ENCODE data around the gene GNG7. TPM values are rescaled to one million over a fixed set of nuclear protein-coding genes. Genes with fewer than 3 reads are reported as not detected.

The GNG7 gene
- total RNA-seq, 2 donors from 2014 or later, result 12.3 to 12.4 TPM

GRCh38 chr19:2631213-2631821 lies 71.2 kb downstream of the GNG7 start:
- Histone ChIP-seq H3K4me3 (ENCODE audit: low read length) (no peak overlapping the region), H3K36me3 (ENCODE audit: control insufficient read depth, insufficient read depth, low read length) (no peaks in the 10 kb centered on the region), H3K9ac (ENCODE audit: extremely low read depth, low read length, poor library complexity, severe bottlenecking) (no peak overlapping the region), H3K9me3 (ENCODE audit: control insufficient read depth, low read length) (peaks cover 23% of the 10 kb centered on the region), H3K27ac (ENCODE audit: low read depth, low read length) (no peak overlapping the region), H3K4me1 (ENCODE audit: control insufficient read depth, insufficient read depth, low read length) (no peaks in the 10 kb centered on the region), H3K27me3 (ENCODE audit: control insufficient read depth, insufficient read depth, low read length, poor library complexity, severe bottlenecking) (no peaks in the 10 kb centered on the region)
- Mint-ChIP-seq H3K27me3 (ENCODE audit: insufficient read depth) (peaks cover 6% of the 10 kb centered on the region), H3K9me3 (peaks cover 36% of the 10 kb centered on the region), H3K4me3 (no peak overlapping the region), H3K4me1 (no peaks in the 10 kb centered on the region), H3K27ac (no peak overlapping the region), H3K36me3 (ENCODE audit: low read depth) (peaks cover 13% of the 10 kb centered on the region)
- 94 to 96% methylated on average over 3 to 4 of the region's 4 CpGs for WGBS, 2 experiments (ENCODE audit: insufficient coverage in 1 of 2, insufficient read length in 1 of 2)
- peak; percentile 21 for TF ChIP-seq CTCF (conservative IDR thresholded peaks at IDR 0.05)
- no peak for DNase-seq

GRCh38 chr19:2630352-2631001 lies 72.0 kb downstream of the GNG7 start:
- Histone ChIP-seq H3K9ac (ENCODE audit: extremely low read depth, low read length, poor library complexity, severe bottlenecking) (no peak overlapping the region), H3K9me3 (ENCODE audit: control insufficient read depth, low read length) (peaks cover 23% of the 10 kb centered on the region), H3K4me3 (ENCODE audit: low read length) (no peak overlapping the region), H3K27ac (ENCODE audit: low read depth, low read length) (no peak overlapping the region), H3K36me3 (ENCODE audit: control insufficient read depth, insufficient read depth, low read length) (no peaks in the 10 kb centered on the region), H3K4me1 (ENCODE audit: control insufficient read depth, insufficient read depth, low read length) (no peaks in the 10 kb centered on the region), H3K27me3 (ENCODE audit: control insufficient read depth, insufficient read depth, low read length, poor library complexity, severe bottlenecking) (no peaks in the 10 kb centered on the region)
- TF ChIP-seq CTCF (conservative IDR thresholded peaks at IDR 0.05), result no peak
- H3K36me3 Mint-ChIP-seq (ENCODE audit: low read depth), result peaks cover 13% of the 10 kb centered on the region
- peaks cover 6% of the 10 kb centered on the region for H3K27me3 Mint-ChIP-seq (ENCODE audit: insufficient read depth)
- peaks cover 36% of the 10 kb centered on the region for H3K9me3 Mint-ChIP-seq
- no peaks in the 10 kb centered on the region for H3K4me1 Mint-ChIP-seq
- WGBS, 2 experiments (ENCODE audit: insufficient coverage in 1 of 2, insufficient read length in 1 of 2), result 93 to 100% methylated on average over 2 to 6 of the region's 6 CpGs
- DNase-seq, result no peak
- H3K27ac Mint-ChIP-seq, result no peak overlapping the region
- H3K4me3 Mint-ChIP-seq, result no peak overlapping the region

- DNase-seq, result no peak
- Histone ChIP-seq H3K27me3 (ENCODE audit: control insufficient read depth, insufficient read depth, low read length, poor library complexity, severe bottlenecking) (no peaks in the 10 kb centered on the region), H3K27ac (ENCODE audit: low read depth, low read length) (no peak overlapping the region), H3K9me3 (ENCODE audit: control insufficient read depth, low read length) (peaks cover 23% of the 10 kb centered on the region), H3K4me1 (ENCODE audit: control insufficient read depth, insufficient read depth, low read length) (no peaks in the 10 kb centered on the region), H3K36me3 (ENCODE audit: control insufficient read depth, insufficient read depth, low read length) (no peaks in the 10 kb centered on the region), H3K9ac (ENCODE audit: extremely low read depth, low read length, poor library complexity, severe bottlenecking) (no peak overlapping the region), H3K4me3 (ENCODE audit: low read length) (no peak overlapping the region)
- WGBS, 2 experiments (ENCODE audit: insufficient coverage in 1 of 2, insufficient read length in 1 of 2), result 92 to 97% methylated on average over 9 to 16 of the region's 16 CpGs
- H3K9me3 Mint-ChIP-seq, result peaks cover 36% of the 10 kb centered on the region
- H3K4me1 Mint-ChIP-seq, result no peaks in the 10 kb centered on the region
- H3K36me3 Mint-ChIP-seq (ENCODE audit: low read depth), result peaks cover 13% of the 10 kb centered on the region
- no peak overlapping the region for H3K27ac Mint-ChIP-seq
- TF ChIP-seq CTCF (conservative IDR thresholded peaks at IDR 0.05), result no peak
- H3K4me3 Mint-ChIP-seq, result no peak overlapping the region
- peaks cover 6% of the 10 kb centered on the region for H3K27me3 Mint-ChIP-seq (ENCODE audit: insufficient read depth)
These were observed 72.8 kb downstream of the GNG7 start for GRCh38 chr19:2629491-2630351.
